ENCODE data around the gene MED20. TPM values are rescaled to one million over a fixed set of nuclear protein-coding genes. Genes with fewer than 3 reads are reported as not detected.
A peak's percentile ranks its signal among the peaks of the same experiment; 100 is the strongest.

Gene MED20
- total RNA-seq, 1 donor from 2014 or later: 26.7 TPM

DNA sequence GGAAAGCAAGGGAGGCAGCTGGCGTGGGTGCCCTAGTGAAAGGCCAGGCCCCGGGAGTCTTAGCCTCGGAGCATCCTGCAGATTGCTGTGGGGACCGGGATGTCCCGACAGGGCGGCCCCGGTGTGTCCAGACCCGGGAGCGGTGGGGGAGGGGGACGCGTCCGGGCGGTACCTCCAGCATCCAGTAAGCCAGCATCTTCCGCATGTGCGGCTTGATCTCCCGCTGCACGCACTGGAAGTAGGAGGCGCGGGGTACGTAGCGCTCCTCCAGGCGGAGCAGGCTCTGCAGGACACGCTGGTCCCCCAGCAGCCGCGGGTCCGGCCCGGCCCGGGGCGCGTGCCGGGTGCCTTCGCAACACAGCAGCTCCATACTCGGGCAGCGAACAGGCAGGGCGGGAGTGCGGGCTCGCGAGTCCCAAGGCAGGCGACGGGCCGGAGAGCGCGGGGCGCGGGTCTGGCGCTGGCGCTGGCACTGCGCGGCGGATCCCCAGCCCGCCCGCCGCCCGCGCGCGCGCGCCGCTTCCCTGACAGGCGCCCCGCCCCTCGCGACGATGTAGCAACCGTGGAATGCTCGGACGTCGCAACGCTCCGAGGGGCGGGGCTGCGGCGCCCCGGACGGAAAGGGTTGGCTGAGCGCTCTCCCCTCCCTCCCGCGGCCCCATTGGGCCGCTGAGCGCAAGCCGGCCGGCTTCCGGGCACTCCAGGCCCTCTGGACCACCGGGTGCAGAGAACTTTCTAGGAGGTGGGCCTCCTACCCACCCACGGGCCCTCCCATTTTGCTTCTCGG is 20.5 kb upstream of the MED20 start, which contains the start of gene CCND3:
Gene CCND3 (minus strand): TSS at position 529 of the 787 bp plus-strand sequence. CDS start 159 bp downstream, at position 370.
- DNase-seq (ENCODE audit: low spot score): peak; percentile 92

DNA sequence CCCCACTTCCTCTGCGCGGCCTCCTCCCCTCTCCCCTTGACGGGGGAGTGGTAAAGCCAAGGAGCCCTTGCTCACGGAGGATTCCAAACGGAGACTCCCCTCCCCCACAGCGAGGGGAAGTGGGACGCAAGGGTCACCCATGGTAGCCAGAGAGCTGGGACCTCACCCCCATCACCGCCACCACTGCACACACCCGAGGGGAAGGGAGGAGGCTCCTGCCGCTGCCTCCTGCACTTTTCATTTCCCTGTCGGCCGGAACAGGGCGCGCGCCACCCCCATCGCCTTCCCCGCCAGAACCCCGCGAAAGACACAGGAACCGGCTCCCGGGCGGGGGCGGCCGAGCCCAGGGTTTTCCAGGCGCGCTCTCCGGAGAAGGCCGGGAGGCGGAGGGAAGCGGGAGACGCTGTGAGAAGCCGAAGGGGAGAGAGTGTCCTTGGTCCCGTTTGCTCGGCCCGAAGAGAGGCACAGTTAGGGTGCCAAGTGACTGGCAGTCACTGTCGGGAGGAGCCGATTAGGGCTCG is 19.9 kb upstream of the MED20 start:
- peak; percentile 32 for DNase-seq (ENCODE audit: low spot score)

- DNase-seq (ENCODE audit: low spot score): peak; percentile 21
Observed at GRCh38 chr6:41939848-41940758, 19.2 kb upstream of the MED20 start.

DNA sequence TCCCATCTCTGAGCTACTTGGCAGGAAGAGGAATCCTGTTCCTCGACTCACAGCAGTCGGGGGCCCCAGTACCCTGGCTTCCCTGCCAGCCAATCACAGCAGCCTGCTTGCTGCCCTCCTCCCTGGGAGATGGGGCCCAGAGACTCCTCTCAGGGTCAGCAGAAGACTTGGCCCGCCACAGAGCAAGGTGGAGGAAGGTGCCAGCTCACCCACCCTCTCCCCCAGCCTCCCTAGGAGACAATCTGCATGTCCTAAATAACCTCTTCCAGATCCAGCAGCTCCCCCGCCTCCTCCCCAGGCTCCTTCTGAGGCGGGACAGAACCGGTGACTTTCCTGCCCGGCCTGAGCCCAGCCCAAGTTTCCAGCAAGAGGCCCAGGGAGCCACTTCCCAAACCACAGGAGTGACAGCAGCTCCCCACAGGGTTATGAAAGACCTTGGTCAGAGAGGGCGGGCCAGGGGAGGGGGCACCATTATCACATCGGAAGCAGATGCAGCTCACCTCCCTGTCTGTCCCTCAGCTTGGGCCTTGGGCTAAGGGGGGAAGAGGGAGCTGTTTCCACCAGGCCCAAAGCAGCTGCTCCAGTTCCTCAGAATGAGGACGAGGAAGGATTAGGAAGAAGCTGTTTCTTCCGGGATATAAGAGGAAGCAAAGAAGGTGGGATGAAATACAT is 18.4 kb upstream of the MED20 start:
- no peak for DNase-seq (ENCODE audit: low spot score)

GRCh38 chr6:41938590-41939175 is 17.7 kb upstream of the MED20 start:
- DNase-seq (ENCODE audit: low spot score): no peak

GRCh38 chr6:41937861-41938574 is 17.1 kb upstream of the MED20 start:
- no peak for DNase-seq (ENCODE audit: low spot score)

GRCh38 chr6:41937472-41937860 is 16.5 kb upstream of the MED20 start:
- no peak for DNase-seq (ENCODE audit: low spot score)

- peak; percentile 79 for DNase-seq (ENCODE audit: low spot score)
Observed at GRCh38 chr6:41936073-41936837, 15.3 kb upstream of the MED20 start.

GRCh38 chr6:41935685-41936072 is 14.7 kb upstream of the MED20 start:
- no peak for DNase-seq (ENCODE audit: low spot score)

GRCh38 chr6:41935193-41935574 is 14.2 kb upstream of the MED20 start:
- no peak for DNase-seq (ENCODE audit: low spot score)

GRCh38 chr6:41934278-41935192 is 13.6 kb upstream of the MED20 start:
- DNase-seq (ENCODE audit: low spot score): no peak

DNA sequence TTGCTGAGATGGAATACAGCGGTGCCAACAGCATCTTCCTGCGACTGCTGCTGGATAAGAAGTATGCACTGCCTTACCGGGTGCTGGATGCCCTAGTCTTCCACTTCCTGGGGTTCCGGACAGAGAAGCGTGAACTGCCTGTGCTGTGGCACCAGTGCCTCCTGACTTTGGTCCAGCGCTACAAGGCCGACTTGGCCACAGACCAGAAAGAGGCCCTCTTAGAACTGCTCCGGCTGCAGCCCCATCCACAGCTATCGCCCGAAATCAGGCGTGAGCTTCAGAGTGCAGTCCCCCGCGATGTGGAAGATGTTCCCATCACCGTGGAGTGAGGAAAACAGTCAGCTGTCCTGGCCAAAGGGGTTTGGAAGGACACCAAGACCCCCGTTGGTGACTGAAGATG is 11.4 kb upstream of the MED20 start:
- DNase-seq (ENCODE audit: low spot score): no peak

- DNase-seq (ENCODE audit: low spot score): no peak
Observed at GRCh38 chr6:41931792-41932191, 10.9 kb upstream of the MED20 start.

- DNase-seq (ENCODE audit: low spot score): no peak
Observed at GRCh38 chr6:41929924-41930323, 9.0 kb upstream of the MED20 start.

- no peak for DNase-seq (ENCODE audit: low spot score)
Observed at GRCh38 chr6:41927253-41927652, 6.3 kb upstream of the MED20 start.

DNA sequence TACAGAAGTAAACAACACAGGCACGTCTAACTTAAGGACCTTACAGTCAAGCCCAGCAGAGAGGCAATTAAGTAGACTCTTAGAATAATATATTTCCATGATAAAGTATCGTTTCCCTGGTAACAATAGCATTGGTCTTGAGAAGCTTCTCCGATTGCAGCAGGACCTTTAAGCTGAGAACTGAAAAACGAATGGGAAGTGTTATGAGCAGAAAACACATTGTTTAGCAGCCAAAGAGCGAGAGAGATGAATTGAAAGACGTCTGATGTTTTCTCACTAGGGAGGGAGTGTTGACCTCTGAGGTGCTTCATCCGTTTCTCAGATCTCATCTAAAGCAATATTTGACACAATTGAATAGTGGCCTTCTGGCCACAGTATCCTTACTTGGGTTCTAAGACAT is 1.2 kb upstream of the MED20 start:
- no peak for DNase-seq (ENCODE audit: low spot score)

DNA sequence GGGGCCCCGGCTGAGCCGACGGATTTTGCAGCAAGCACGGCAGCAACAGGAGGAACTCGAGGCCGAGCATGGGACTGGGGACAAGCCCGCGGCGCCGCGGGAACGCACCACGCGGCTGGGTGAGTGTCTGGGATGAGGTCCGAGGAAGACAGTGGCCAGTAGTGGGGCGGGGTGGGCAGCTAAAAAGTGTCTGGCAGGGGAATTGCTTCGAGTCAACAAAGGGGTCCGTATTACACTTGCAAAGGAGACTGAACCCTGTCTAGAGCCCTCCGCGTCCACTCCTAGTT is 716 bp upstream of the MED20 start:
- DNase-seq (ENCODE audit: low spot score): no peak

- DNase-seq (ENCODE audit: low spot score): no peak
Observed at GRCh38 chr6:41917528-41917927, 3.4 kb downstream of the MED20 start.

- no peak for DNase-seq (ENCODE audit: low spot score)
Observed at GRCh38 chr6:41914869-41915530, 5.9 kb downstream of the MED20 start.

Data from mucosa of gallbladder (tissue), 1 donor.